K562 (cell line): Measurements from ENCODE around the gene KCNT1. TPM values are rescaled to one million over a fixed set of nuclear protein-coding genes. Genes with fewer than 3 reads are reported as not detected.

Experiments used
- polyA plus RNA-seq, 8 experiments: library from polyadenylated mRNA; depleted of rRNA in 4 of 8; stranded (reverse) in 5 of 8; unstranded in 3 of 8; fragments of >200 nt; fragmentation: Nextera tagmentation in 2 of 8; fragmentation: Illumina TruSeq in 1 of 8; extraction: Ambion mirVana in 2 of 8; extraction: Trizol in 1 of 8; gene quantifications; 2 replicates each; pipeline versions ENCODE4 v1.2.1 to v1.2.3, GENCODE V29; 2011 to 2014; ENCODE audit warnings: inconsistent platforms in 1 of 8, missing spikeins in 1 of 8
- total RNA-seq, 7 experiments: library from RNA; depleted of rRNA in 6 of 7; stranded (reverse); fragments of >200 nt in 6 of 7; fragmentation: Illumina TruSeq in 2 of 7; extraction: Trizol in 2 of 7; gene quantifications; 2 replicates each; pipeline versions ENCODE4 v1.2.1 to v1.2.3, GENCODE V29; 2011 to 2021; ENCODE audit warnings: low replicate concordance in 1 of 7
- TF ChIP-seq, protein P1 (sequence below): fragments of 450-650 bp; IDR thresholded peaks from 2 replicates; pipeline ENCODE4 v1.6.1; 2016; ENCODE audit warnings: mild to moderate bottlenecking, moderate library complexity
- TF ChIP-seq, protein P2 (sequence below): sonication (generic); formaldehyde crosslinking; IDR thresholded peaks from 2 replicates; pipeline ENCODE4 v1.8.1; 2022; ENCODE audit warnings: missing genetic modification reagents
- TF ChIP-seq, protein P3 (sequence below), 3 experiments: fragments of 200-800 bp in 1 of 3; fragments of 250-450 bp in 1 of 3; fragments of 450-650 bp in 1 of 3; sonication (Bioruptor Pico) in 1 of 3; sonication (Bioruptor generic) in 1 of 3; formaldehyde crosslinking in 1 of 3; IDR thresholded peaks; 2 replicates each; pipeline versions ENCODE4 v1.6.1 to v1.8.0; 2016 to 2022; ENCODE audit warnings: mild to moderate bottlenecking in 2 of 3, missing genetic modification characterization in 2 of 3, missing compliant biosample characterization in 1 of 3, moderate library complexity in 1 of 3

The KCNT1 gene
- total and polyA plus RNA-seq, 9 of the 15 experiments (the other 6 are each of a cell fraction or from before 2014, with no cell fraction given) = 0.05 TPM; not detected in 8

- TF ChIP-seq, protein P1, sequence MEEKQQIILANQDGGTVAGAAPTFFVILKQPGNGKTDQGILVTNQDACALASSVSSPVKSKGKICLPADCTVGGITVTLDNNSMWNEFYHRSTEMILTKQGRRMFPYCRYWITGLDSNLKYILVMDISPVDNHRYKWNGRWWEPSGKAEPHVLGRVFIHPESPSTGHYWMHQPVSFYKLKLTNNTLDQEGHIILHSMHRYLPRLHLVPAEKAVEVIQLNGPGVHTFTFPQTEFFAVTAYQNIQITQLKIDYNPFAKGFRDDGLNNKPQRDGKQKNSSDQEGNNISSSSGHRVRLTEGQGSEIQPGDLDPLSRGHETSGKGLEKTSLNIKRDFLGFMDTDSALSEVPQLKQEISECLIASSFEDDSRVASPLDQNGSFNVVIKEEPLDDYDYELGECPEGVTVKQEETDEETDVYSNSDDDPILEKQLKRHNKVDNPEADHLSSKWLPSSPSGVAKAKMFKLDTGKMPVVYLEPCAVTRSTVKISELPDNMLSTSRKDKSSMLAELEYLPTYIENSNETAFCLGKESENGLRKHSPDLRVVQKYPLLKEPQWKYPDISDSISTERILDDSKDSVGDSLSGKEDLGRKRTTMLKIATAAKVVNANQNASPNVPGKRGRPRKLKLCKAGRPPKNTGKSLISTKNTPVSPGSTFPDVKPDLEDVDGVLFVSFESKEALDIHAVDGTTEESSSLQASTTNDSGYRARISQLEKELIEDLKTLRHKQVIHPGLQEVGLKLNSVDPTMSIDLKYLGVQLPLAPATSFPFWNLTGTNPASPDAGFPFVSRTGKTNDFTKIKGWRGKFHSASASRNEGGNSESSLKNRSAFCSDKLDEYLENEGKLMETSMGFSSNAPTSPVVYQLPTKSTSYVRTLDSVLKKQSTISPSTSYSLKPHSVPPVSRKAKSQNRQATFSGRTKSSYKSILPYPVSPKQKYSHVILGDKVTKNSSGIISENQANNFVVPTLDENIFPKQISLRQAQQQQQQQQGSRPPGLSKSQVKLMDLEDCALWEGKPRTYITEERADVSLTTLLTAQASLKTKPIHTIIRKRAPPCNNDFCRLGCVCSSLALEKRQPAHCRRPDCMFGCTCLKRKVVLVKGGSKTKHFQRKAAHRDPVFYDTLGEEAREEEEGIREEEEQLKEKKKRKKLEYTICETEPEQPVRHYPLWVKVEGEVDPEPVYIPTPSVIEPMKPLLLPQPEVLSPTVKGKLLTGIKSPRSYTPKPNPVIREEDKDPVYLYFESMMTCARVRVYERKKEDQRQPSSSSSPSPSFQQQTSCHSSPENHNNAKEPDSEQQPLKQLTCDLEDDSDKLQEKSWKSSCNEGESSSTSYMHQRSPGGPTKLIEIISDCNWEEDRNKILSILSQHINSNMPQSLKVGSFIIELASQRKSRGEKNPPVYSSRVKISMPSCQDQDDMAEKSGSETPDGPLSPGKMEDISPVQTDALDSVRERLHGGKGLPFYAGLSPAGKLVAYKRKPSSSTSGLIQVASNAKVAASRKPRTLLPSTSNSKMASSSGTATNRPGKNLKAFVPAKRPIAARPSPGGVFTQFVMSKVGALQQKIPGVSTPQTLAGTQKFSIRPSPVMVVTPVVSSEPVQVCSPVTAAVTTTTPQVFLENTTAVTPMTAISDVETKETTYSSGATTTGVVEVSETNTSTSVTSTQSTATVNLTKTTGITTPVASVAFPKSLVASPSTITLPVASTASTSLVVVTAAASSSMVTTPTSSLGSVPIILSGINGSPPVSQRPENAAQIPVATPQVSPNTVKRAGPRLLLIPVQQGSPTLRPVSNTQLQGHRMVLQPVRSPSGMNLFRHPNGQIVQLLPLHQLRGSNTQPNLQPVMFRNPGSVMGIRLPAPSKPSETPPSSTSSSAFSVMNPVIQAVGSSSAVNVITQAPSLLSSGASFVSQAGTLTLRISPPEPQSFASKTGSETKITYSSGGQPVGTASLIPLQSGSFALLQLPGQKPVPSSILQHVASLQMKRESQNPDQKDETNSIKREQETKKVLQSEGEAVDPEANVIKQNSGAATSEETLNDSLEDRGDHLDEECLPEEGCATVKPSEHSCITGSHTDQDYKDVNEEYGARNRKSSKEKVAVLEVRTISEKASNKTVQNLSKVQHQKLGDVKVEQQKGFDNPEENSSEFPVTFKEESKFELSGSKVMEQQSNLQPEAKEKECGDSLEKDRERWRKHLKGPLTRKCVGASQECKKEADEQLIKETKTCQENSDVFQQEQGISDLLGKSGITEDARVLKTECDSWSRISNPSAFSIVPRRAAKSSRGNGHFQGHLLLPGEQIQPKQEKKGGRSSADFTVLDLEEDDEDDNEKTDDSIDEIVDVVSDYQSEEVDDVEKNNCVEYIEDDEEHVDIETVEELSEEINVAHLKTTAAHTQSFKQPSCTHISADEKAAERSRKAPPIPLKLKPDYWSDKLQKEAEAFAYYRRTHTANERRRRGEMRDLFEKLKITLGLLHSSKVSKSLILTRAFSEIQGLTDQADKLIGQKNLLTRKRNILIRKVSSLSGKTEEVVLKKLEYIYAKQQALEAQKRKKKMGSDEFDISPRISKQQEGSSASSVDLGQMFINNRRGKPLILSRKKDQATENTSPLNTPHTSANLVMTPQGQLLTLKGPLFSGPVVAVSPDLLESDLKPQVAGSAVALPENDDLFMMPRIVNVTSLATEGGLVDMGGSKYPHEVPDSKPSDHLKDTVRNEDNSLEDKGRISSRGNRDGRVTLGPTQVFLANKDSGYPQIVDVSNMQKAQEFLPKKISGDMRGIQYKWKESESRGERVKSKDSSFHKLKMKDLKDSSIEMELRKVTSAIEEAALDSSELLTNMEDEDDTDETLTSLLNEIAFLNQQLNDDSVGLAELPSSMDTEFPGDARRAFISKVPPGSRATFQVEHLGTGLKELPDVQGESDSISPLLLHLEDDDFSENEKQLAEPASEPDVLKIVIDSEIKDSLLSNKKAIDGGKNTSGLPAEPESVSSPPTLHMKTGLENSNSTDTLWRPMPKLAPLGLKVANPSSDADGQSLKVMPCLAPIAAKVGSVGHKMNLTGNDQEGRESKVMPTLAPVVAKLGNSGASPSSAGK = peak; percentile 67
- TF ChIP-seq, protein P2, sequence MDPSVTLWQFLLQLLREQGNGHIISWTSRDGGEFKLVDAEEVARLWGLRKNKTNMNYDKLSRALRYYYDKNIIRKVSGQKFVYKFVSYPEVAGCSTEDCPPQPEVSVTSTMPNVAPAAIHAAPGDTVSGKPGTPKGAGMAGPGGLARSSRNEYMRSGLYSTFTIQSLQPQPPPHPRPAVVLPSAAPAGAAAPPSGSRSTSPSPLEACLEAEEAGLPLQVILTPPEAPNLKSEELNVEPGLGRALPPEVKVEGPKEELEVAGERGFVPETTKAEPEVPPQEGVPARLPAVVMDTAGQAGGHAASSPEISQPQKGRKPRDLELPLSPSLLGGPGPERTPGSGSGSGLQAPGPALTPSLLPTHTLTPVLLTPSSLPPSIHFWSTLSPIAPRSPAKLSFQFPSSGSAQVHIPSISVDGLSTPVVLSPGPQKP (CRISPR knock-in tag) = no peak
- TF ChIP-seq, protein P3, sequence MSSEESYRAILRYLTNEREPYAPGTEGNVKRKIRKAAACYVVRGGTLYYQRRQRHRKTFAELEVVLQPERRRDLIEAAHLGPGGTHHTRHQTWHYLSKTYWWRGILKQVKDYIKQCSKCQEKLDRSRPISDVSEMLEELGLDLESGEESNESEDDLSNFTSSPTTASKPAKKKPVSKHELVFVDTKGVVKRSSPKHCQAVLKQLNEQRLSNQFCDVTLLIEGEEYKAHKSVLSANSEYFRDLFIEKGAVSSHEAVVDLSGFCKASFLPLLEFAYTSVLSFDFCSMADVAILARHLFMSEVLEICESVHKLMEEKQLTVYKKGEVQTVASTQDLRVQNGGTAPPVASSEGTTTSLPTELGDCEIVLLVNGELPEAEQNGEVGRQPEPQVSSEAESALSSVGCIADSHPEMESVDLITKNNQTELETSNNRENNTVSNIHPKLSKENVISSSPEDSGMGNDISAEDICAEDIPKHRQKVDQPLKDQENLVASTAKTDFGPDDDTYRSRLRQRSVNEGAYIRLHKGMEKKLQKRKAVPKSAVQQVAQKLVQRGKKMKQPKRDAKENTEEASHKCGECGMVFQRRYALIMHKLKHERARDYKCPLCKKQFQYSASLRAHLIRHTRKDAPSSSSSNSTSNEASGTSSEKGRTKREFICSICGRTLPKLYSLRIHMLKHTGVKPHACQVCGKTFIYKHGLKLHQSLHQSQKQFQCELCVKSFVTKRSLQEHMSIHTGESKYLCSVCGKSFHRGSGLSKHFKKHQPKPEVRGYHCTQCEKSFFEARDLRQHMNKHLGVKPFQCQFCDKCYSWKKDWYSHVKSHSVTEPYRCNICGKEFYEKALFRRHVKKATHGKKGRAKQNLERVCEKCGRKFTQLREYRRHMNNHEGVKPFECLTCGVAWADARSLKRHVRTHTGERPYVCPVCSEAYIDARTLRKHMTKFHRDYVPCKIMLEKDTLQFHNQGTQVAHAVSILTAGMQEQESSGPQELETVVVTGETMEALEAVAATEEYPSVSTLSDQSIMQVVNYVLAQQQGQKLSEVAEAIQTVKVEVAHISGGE (CRISPR knock-in tag; IDR thresholded peaks at IDR 0.05) = no peak
These were observed 90.5 kb downstream of the KCNT1 start (continued) for GRCh38 chr9:135792268-135793128.
